ENCODE results near the gene UMPS.

Gene UMPS

DNA sequence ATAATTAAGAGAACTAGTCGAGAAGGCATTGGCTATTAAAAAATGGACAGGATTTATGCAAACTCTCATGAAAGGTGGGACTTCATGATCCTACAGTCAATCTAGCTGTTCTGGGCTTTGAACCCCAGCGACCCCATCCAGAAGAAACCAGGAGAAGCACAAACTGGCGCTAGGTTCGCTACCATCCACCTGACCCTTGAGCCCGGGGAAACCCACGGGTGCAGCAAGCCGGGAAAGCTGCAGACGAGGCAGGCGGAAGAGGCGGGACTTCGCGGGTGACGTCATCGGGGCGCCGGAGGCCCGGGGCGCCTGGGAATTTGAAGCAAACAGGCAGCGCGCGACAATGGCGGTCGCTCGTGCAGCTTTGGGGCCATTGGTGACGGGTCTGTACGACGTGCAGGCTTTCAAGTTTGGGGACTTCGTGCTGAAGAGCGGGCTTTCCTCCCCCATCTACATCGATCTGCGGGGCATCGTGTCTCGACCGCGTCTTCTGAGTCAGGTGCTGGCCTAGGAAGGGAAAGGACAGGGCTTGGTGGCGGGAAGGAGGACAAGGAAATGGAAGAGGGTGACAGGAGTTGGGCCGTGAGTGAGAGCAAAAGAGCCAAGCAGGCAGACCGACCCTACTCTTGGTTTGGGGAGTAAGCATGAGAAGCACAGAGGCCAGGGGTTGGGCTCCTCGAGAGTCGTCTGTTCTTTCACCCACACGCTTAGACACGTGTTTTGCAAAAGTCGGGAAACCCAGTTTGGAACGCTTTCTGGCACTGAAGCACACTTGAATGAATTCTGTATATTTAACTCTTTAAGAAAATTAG is at the start of gene UMPS:
UMPS (plus strand) TSS at position 324 of the 812 bp plus-strand sequence; CDS start at position 344, 20 bp downstream.
- Mint-ChIP-seq H3K4me3 (peak within 1 kb of the TSS; percentile 100), H3K27ac (peak within 1 kb of the TSS; percentile 100), H3K27me3 (ENCODE audit: low read depth) (peaks cover 31% of the 10 kb centered on the region), H3K9me3 (peaks cover 7% of the 10 kb centered on the region), H3K36me3 (ENCODE audit: low read depth) (peaks cover 11% of the 10 kb centered on the region), H3K4me1 (ENCODE audit: low read depth) (peaks cover 27% of the 10 kb centered on the region)

DNA sequence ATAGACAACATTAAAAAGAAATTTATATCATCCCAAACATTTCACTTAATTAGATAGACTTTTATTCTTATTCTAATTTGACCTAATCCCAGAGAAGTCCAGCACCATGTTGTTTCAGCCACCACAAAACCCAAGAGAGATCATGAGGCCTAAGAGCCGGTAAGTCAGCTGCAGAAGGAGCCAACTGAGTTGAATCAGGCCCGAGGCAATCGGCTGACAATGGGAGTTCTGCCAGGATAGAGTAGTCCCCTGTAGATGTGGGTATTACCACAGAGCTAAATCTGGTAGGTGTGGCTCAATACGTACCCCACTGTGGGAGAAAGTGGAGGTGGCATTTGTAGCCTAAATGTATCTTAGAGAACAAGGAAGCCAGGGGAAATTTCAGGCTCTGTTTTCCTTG is 49.7 kb upstream of the UMPS start:
- Mint-ChIP-seq H3K9me3 (no peaks in the 10 kb centered on the region), H3K4me3 (no peak overlapping the region), H3K36me3 (ENCODE audit: low read depth) (no peaks in the 10 kb centered on the region), H3K27me3 (ENCODE audit: low read depth) (peaks cover 20% of the 10 kb centered on the region), H3K27ac (no peak overlapping the region), H3K4me1 (ENCODE audit: low read depth) (no peaks in the 10 kb centered on the region)

GRCh38 chr3:124682263-124682662 is 48.0 kb upstream of the UMPS start:
- no peaks in the 10 kb centered on the region for H3K4me1 Mint-ChIP-seq (ENCODE audit: low read depth)
- H3K9me3 Mint-ChIP-seq, result no peaks in the 10 kb centered on the region
- no peak overlapping the region for H3K27ac Mint-ChIP-seq
- no peak overlapping the region for H3K4me3 Mint-ChIP-seq
- H3K27me3 Mint-ChIP-seq (ENCODE audit: low read depth), result peaks cover 25% of the 10 kb centered on the region
- no peaks in the 10 kb centered on the region for H3K36me3 Mint-ChIP-seq (ENCODE audit: low read depth)

GRCh38 chr3:124684459-124684858 is 45.8 kb upstream of the UMPS start:
- no peak overlapping the region for H3K4me3 Mint-ChIP-seq
- no peak overlapping the region for H3K27ac Mint-ChIP-seq
- H3K4me1 Mint-ChIP-seq (ENCODE audit: low read depth), result peaks cover 3% of the 10 kb centered on the region
- no peaks in the 10 kb centered on the region for H3K9me3 Mint-ChIP-seq
- H3K27me3 Mint-ChIP-seq (ENCODE audit: low read depth), result peaks cover 36% of the 10 kb centered on the region
- no peaks in the 10 kb centered on the region for H3K36me3 Mint-ChIP-seq (ENCODE audit: low read depth)

- no peak overlapping the region for H3K27ac Mint-ChIP-seq
- H3K9me3 Mint-ChIP-seq, result no peaks in the 10 kb centered on the region
- no peaks in the 10 kb centered on the region for H3K36me3 Mint-ChIP-seq (ENCODE audit: low read depth)
- no peak overlapping the region for H3K4me3 Mint-ChIP-seq
- peaks cover 3% of the 10 kb centered on the region for H3K4me1 Mint-ChIP-seq (ENCODE audit: low read depth)
- peaks cover 38% of the 10 kb centered on the region for H3K27me3 Mint-ChIP-seq (ENCODE audit: low read depth)
Measured at GRCh38 chr3:124685067-124685466, 45.2 kb upstream of the UMPS start.

- Mint-ChIP-seq H3K27me3 (ENCODE audit: low read depth) (peaks cover 35% of the 10 kb centered on the region), H3K27ac (no peak overlapping the region), H3K4me3 (no peak overlapping the region), H3K9me3 (no peaks in the 10 kb centered on the region), H3K36me3 (ENCODE audit: low read depth) (no peaks in the 10 kb centered on the region), H3K4me1 (ENCODE audit: low read depth) (peaks cover 3% of the 10 kb centered on the region)
Measured at GRCh38 chr3:124685481-124685880, 44.8 kb upstream of the UMPS start.

GRCh38 chr3:124686028-124686670 is 44.1 kb upstream of the UMPS start:
- H3K4me1 Mint-ChIP-seq (ENCODE audit: low read depth), result peaks cover 3% of the 10 kb centered on the region
- H3K4me3 Mint-ChIP-seq, result no peak overlapping the region
- no peak overlapping the region for H3K27ac Mint-ChIP-seq
- no peaks in the 10 kb centered on the region for H3K9me3 Mint-ChIP-seq
- H3K27me3 Mint-ChIP-seq (ENCODE audit: low read depth), result peaks cover 36% of the 10 kb centered on the region
- H3K36me3 Mint-ChIP-seq (ENCODE audit: low read depth), result no peaks in the 10 kb centered on the region

DNA sequence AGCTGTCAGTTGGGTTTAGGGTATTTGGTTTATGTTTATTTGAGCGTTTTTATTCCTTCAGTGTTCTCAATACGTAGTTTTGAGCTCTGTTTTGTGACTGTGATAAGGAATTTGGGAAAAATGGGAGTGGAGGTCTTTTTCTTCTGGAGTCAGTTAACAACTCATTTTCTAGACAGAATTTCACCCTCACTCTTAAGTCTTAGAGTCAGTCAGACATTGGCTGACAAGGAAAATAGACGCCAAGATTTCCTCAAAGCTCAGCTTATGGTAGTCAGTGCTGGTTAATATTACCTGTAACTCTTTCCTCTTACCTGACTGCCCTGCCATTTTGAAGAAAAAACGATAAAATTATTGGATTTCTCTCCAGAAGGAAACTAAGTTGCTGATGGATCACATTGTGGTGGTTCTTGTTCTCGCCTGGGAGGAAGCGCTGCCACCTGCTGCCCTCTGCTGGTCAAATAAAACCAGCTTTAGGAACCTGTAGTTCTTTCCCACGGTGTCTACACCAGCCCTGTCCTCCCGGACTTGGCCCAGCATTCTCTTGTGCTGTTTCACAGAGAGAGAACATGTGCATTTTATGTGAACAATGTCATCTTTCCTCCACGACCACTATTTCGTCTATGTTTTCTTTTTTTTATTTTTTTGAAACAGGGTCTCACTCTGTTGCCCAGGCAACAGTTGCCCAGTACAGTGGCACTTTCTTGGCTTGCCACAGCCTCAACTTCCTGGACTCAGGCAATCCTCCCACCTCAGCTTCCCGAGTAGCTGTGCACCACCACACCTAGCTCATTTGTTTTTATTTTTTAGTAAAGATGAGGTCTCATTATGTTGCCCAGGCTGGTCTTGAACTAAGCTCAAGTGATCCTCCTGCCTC is 41.4 kb upstream of the UMPS start:
- H3K4me1 Mint-ChIP-seq (ENCODE audit: low read depth), result peaks cover 3% of the 10 kb centered on the region
- H3K36me3 Mint-ChIP-seq (ENCODE audit: low read depth), result no peaks in the 10 kb centered on the region
- no peaks in the 10 kb centered on the region for H3K9me3 Mint-ChIP-seq
- no peak overlapping the region for H3K4me3 Mint-ChIP-seq
- H3K27ac Mint-ChIP-seq, result no peak overlapping the region
- peaks cover 54% of the 10 kb centered on the region for H3K27me3 Mint-ChIP-seq (ENCODE audit: low read depth)

- Mint-ChIP-seq H3K9me3 (no peaks in the 10 kb centered on the region), H3K27me3 (ENCODE audit: low read depth) (peaks cover 42% of the 10 kb centered on the region), H3K36me3 (ENCODE audit: low read depth) (no peaks in the 10 kb centered on the region), H3K4me1 (ENCODE audit: low read depth) (peaks cover 3% of the 10 kb centered on the region), H3K27ac (no peak overlapping the region), H3K4me3 (no peak overlapping the region)
Measured at GRCh38 chr3:124691599-124691998, 38.7 kb upstream of the UMPS start.

- H3K36me3 Mint-ChIP-seq (ENCODE audit: low read depth), result no peaks in the 10 kb centered on the region
- H3K27ac Mint-ChIP-seq, result no peak overlapping the region
- no peaks in the 10 kb centered on the region for H3K9me3 Mint-ChIP-seq
- no peaks in the 10 kb centered on the region for H3K4me1 Mint-ChIP-seq (ENCODE audit: low read depth)
- H3K27me3 Mint-ChIP-seq (ENCODE audit: low read depth), result peaks cover 31% of the 10 kb centered on the region
- no peak overlapping the region for H3K4me3 Mint-ChIP-seq
Measured at GRCh38 chr3:124694486-124694885, 35.8 kb upstream of the UMPS start.

GRCh38 chr3:124695369-124695768 is 34.9 kb upstream of the UMPS start:
- Mint-ChIP-seq H3K4me1 (ENCODE audit: low read depth) (no peaks in the 10 kb centered on the region), H3K27ac (no peak overlapping the region)

DNA sequence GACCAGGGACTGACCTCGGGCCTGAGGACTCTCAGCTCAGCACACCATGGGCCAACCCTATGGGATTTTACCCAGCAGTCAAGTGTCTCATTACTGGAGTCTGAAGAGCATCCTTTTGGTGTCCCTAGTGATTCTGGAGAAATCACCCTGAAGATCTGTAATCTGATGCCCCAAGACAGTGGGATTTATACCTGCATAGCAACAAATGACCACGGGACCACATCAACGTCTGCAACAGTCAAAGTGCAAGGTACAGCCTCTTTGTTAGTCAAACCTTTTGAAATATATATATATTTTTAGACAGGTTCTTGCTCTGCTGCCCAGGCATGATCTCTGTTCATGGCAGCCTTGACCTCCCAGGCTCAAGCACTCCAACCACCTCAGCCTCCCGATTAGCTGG is 34.2 kb upstream of the UMPS start:
- no peak overlapping the region for H3K27ac Mint-ChIP-seq
- H3K4me1 Mint-ChIP-seq (ENCODE audit: low read depth), result no peaks in the 10 kb centered on the region
- H3K9me3 Mint-ChIP-seq, result no peaks in the 10 kb centered on the region
- no peaks in the 10 kb centered on the region for H3K36me3 Mint-ChIP-seq (ENCODE audit: low read depth)
- H3K4me3 Mint-ChIP-seq, result no peak overlapping the region
- H3K27me3 Mint-ChIP-seq (ENCODE audit: low read depth), result peaks cover 26% of the 10 kb centered on the region

More at GRCh38 chr3:124695369-124695768, 34.9 kb upstream of the UMPS start:
- H3K4me3 Mint-ChIP-seq, result no peak overlapping the region
- peaks cover 26% of the 10 kb centered on the region for H3K27me3 Mint-ChIP-seq (ENCODE audit: low read depth)
- H3K9me3 Mint-ChIP-seq, result no peaks in the 10 kb centered on the region
- H3K36me3 Mint-ChIP-seq (ENCODE audit: low read depth), result no peaks in the 10 kb centered on the region

DNA sequence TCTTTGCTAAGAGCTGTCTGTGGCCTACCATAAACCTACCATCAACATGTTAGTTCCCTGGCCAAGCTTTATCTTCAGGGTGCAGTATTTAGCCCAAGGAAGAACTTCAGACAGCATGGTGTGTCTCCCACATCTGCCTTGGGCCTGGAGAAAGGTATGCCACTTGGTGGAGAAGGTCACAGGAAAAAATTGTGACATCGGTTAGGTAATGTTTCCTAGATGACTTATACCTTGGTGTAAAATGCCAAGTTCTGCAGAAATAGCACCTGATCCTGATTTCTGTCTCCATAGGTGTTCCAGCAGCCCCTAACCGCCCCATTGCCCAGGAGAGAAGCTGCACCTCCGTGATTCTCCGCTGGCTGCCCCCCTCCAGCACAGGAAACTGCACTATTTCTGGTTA is 33.0 kb upstream of the UMPS start:
- Mint-ChIP-seq H3K4me1 (ENCODE audit: low read depth) (no peaks in the 10 kb centered on the region), H3K9me3 (no peaks in the 10 kb centered on the region), H3K27ac (no peak overlapping the region), H3K27me3 (ENCODE audit: low read depth) (peaks cover 24% of the 10 kb centered on the region), H3K4me3 (no peak overlapping the region), H3K36me3 (ENCODE audit: low read depth) (no peaks in the 10 kb centered on the region)

- Mint-ChIP-seq H3K27ac (no peak overlapping the region), H3K4me1 (ENCODE audit: low read depth) (no peaks in the 10 kb centered on the region), H3K9me3 (no peaks in the 10 kb centered on the region), H3K27me3 (ENCODE audit: low read depth) (peaks cover 24% of the 10 kb centered on the region), H3K36me3 (ENCODE audit: low read depth) (no peaks in the 10 kb centered on the region), H3K4me3 (no peak overlapping the region)
Measured at GRCh38 chr3:124698030-124698770, 32.1 kb upstream of the UMPS start.
